GM12891 (cell line): ENCODE data around the gene TBX18.

Experiments used
- DNase-seq: peaks from one replicate; pipeline ENCODE4 v3.0.0; 2011; ENCODE audit warnings: low spot score; ENCODE audit not compliant: insufficient read length
- FAIRE-seq: peaks from 2 replicates; lab custom pipeline; 2011; peaks lifted over from hg19 to GRCh38; lab: Jason Lieb, UNC
- PAX5 ChIP-seq: IDR thresholded peaks from 2 replicates; pipeline ENCODE4 v1.6.1; 2011; ENCODE audit warnings: low read length, moderate library complexity, mild to moderate bottlenecking; ENCODE audit not compliant: insufficient read depth, severe bottlenecking
- POLR2A ChIP-seq: IDR thresholded peaks from 2 replicates; pipeline ENCODE4 v1.6.1; 2011; ENCODE audit warnings: low read depth, low read length, control low read depth
- POU2F2 ChIP-seq: IDR thresholded peaks from 2 replicates; pipeline ENCODE4 v1.6.1; 2011; ENCODE audit warnings: low read depth, mild to moderate bottlenecking, control low read depth, low read length, moderate library complexity
- SPI1 ChIP-seq: IDR thresholded peaks from 2 replicates; pipeline ENCODE4 v1.6.1; 2011; ENCODE audit warnings: low read depth, low read length, control low read depth
- TAF1 ChIP-seq: IDR thresholded peaks from 2 replicates; pipeline ENCODE4 v1.6.1; 2011; ENCODE audit warnings: low read depth, low read length, control low read depth

The TBX18 gene

DNA sequence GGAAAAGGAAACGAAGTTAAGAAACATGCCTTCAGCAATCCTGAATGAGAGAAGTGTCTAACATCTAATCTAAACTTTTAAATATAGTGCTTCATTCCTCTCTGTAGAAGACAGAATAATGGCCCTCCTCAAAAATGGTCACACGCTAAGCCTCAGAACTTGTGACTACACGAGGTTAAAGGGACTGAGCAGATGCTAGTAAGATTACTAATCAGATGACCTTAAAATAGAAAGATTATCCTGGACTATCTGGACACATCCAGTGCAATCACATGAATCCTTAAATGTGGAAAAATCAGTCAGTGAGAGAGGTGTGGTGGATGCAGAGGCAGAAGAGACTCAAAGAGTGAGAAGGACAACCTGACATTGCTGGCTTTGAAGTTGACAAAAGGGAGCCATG lies 126.1 kb downstream of the TBX18 start:
- DNase-seq (no peak), FAIRE-seq (no peak)
- no peak for TF ChIP-seq TAF1
- TF ChIP-seq SPI1, result no peak
- no peak for TF ChIP-seq POU2F2
- TF ChIP-seq PAX5, result no peak
- TF ChIP-seq POLR2A, result no peak
